GM12801 (cell line): ENCODE measurements around the gene CRELD2.

ENCODE experiments used
- CTCF ChIP-seq: IDR thresholded peaks from one replicate; pipeline ENCODE4 v1.5.1; 2011; ENCODE audit warnings: control low read depth; ENCODE audit not compliant: insufficient read length; ENCODE audit errors: extremely low read depth

CRELD2 gene

GRCh38 chr22:49923445-49923844 lies 5.0 kb downstream of the CRELD2 start:
- no peak for TF ChIP-seq CTCF

DNA sequence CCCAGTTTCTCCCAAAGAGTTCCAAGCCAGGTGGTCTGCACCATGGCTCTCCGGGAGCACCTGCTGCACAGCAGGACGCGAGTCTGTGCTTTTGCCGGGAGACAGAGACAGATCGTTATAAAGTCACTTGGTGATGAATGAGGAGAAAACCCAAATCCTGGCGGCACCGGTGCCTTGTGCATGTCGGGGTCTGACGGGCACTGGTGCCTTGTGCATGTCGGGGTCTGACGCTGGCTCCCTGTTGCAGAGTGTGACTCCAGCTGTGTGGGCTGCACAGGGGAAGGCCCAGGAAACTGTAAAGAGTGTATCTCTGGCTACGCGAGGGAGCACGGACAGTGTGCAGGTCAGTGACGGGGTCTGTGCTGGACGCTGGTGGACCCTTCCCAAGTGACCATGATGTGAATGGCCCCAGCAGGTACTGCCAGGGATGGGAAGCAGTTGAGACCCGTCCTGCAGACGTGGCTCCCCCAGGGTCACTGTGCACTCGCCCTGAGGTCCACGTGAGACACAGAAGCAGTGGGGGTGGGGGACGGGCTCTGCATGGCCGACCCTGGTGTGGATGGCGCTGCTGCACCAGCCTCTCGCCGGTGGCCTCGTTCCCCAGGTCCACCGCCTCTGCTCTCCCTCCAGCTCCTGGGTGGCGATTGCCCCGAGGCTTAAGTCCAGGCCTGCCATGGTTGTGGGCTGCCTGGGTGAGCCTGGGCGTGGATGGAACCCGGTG lies 5.8 kb downstream of the CRELD2 start:
- no peak for TF ChIP-seq CTCF

- no peak for TF ChIP-seq CTCF
These were observed 7.2 kb downstream of the CRELD2 start for GRCh38 chr22:49925525-49926128.

DNA sequence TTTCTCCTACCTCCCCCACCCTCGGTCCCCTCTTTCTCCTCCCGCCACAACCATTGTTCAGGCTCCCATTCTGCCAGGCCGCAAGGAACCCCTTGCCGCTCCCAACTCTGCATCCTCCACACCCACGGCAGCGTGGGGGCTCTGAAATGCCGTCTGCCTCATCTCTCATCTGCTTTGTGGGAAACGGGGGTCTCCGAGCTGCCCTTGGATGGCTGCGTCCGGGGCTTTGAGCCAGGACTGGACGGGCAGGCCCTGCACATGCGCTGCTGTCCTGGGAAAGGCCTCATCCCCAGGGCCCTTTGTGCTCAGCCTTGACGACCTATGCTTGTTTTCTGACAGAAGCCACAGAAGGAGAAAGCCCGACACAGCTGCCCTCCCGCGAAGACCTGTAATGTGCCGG lies 8.5 kb downstream of the CRELD2 start:
- no peak for TF ChIP-seq CTCF

DNA sequence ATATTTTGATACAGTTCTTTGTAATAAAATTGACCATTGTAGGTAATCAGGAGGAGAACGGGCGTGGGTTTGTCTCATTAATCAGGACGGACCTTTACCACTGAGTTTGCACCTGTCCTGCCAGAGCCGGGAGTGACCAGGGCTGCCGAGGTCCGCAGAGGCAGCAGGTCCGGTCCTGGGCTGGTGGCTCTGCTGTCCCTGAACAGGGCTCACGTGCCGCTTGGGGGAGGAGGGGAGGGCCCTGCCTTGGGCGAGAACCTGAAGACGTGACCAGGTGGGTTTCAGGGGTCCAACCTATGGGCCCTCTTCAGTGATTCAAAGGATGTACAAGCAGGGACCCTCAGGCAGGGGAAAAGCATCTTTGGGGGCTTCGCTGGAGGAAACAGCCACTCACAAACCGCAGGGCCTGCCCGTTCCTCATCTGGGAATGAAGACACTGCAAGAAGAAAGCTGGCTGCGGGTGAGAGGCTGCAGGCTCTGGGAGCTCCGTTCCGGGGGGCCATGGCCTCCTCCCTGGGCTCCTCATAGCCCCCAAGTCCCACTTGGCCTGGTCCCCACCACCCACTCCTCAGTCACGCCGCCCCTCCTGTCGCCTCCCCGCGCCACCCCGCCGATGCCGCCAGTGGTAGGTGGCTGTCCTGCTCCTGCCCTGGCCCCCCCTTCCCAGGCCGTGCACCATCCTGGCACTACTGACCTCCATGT lies 9.2 kb downstream of the CRELD2 start:
- TF ChIP-seq CTCF, result no peak

DNA sequence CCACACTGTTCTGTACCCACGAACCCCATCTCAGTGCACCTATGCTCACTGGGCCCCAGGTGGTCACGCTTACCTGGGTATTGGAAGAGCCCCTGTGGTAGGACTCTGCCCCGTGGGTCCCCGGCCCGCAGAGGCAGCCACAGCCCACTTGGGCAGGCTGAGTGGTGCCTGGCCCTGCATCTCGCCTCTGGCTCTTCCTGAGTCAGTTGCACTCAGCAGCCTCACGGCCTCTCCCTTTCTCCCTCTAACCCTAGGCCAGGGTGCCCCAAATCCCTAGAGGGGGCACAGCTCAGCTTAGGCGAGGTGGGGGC lies 9.7 kb downstream of the CRELD2 start:
- TF ChIP-seq CTCF, result no peak

GRCh38 chr22:49928555-49929210 lies 10.2 kb downstream of the CRELD2 start:
- TF ChIP-seq CTCF, result no peak
